Measurements from ENCODE around the gene PTPRD. TPM values are rescaled to one million over a fixed set of nuclear protein-coding genes. Genes with fewer than 3 reads are reported as not detected.

The PTPRD gene
- total RNA-seq, 1 donor, result 11.5 TPM

DNA sequence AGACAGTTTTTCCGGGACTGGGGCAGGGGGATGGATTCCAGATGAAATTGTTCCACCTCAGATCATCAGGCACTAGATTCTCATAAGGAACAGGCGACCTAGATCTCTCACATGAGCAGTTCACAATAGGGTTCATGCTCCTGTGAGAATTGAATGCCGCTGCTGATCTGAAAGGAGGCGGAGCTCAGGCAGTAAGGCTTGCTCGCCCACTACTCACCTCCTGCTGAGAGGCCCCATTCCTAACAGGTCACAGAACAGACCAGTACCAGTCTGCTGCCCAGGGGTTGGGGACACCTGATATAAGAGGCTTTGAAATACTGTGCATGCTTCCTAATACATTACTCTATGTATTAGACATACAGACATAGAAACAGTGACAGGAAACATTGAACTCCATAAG lies 41.1 kb downstream of the PTPRD start:
- no peak for DNase-seq (ENCODE audit: low read depth)
- H3K4me3 ChIP-seq (ENCODE audit: low read depth, low read length), result no peak overlapping the region
- TF ChIP-seq, protein P1, sequence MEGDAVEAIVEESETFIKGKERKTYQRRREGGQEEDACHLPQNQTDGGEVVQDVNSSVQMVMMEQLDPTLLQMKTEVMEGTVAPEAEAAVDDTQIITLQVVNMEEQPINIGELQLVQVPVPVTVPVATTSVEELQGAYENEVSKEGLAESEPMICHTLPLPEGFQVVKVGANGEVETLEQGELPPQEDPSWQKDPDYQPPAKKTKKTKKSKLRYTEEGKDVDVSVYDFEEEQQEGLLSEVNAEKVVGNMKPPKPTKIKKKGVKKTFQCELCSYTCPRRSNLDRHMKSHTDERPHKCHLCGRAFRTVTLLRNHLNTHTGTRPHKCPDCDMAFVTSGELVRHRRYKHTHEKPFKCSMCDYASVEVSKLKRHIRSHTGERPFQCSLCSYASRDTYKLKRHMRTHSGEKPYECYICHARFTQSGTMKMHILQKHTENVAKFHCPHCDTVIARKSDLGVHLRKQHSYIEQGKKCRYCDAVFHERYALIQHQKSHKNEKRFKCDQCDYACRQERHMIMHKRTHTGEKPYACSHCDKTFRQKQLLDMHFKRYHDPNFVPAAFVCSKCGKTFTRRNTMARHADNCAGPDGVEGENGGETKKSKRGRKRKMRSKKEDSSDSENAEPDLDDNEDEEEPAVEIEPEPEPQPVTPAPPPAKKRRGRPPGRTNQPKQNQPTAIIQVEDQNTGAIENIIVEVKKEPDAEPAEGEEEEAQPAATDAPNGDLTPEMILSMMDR (IDR thresholded peaks at IDR 0.05; ENCODE audit: insufficient read depth, low read length), result no peak

- TF ChIP-seq, protein P1 (IDR thresholded peaks at IDR 0.05; ENCODE audit: insufficient read depth, low read length), result no peak
- DNase-seq (ENCODE audit: low read depth), result no peak
Measured at GRCh38 chr9:10566848-10567247, 46.0 kb downstream of the PTPRD start.

GRCh38 chr9:10562581-10563343 lies 50.0 kb downstream of the PTPRD start:
- H3K4me3 ChIP-seq (ENCODE audit: low read depth, low read length), result no peak overlapping the region
- no peak for DNase-seq (ENCODE audit: low read depth)
- TF ChIP-seq, protein P1 (IDR thresholded peaks at IDR 0.05; ENCODE audit: insufficient read depth, low read length), result no peak

More at GRCh38 chr9:10566848-10567247, 46.0 kb downstream of the PTPRD start:
- no peak overlapping the region for H3K4me3 ChIP-seq (ENCODE audit: low read depth, low read length)

DNA sequence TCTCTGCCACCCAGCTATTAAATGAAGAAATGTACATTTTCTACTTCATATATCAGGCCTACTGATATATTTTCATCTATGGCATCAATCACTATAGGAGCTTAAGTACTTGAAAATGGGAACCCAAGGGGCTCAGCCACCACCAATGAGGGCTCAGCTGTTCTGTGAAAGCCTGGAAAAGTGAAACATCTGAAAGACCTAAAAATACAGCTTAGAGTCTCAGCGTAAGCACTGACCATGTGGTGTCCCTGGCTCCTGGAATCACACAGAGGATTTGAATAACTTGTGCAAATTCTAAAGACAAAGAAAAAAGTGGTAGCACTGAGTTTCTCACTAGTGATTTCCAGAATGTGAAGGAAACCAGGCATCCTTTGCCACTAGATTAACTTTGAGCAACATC lies 64.5 kb downstream of the PTPRD start:
- H3K4me3 ChIP-seq (ENCODE audit: low read depth, low read length), result no peak overlapping the region
- TF ChIP-seq, protein P1 (IDR thresholded peaks at IDR 0.05; ENCODE audit: insufficient read depth, low read length), result no peak
- DNase-seq (ENCODE audit: low read depth), result no peak

GRCh38 chr9:10538073-10538472 lies 74.7 kb downstream of the PTPRD start:
- TF ChIP-seq, protein P1 (IDR thresholded peaks at IDR 0.05; ENCODE audit: insufficient read depth, low read length), result no peak
- H3K4me3 ChIP-seq (ENCODE audit: low read depth, low read length), result no peak overlapping the region
- no peak for DNase-seq (ENCODE audit: low read depth)

DNA sequence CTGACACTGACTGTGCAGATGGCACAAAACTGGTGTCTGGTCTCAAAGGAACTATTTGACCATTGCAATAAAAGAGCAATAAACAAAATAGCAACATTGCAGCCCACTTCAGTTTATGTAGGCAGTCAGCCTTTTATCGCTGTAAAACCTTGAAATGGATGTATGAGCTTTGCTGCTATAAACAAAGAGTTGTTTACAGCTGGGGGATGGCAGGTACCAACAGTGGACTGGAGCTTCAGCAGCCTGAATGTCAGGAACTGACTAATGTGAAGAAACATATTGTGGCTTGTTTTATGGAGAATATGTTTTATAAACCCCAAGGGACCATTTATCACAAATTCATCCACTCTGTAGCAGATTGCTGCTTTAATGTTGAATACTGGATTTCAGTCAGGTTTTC lies 78.0 kb downstream of the PTPRD start:
- TF ChIP-seq, protein P1 (IDR thresholded peaks at IDR 0.05; ENCODE audit: insufficient read depth, low read length), result no peak
- H3K4me3 ChIP-seq (ENCODE audit: low read depth, low read length), result no peak overlapping the region
- no peak for DNase-seq (ENCODE audit: low read depth)

- no peak for DNase-seq (ENCODE audit: low read depth)
- TF ChIP-seq, protein P1 (IDR thresholded peaks at IDR 0.05; ENCODE audit: insufficient read depth, low read length), result no peak
- H3K4me3 ChIP-seq (ENCODE audit: low read depth, low read length), result no peak overlapping the region
Measured at GRCh38 chr9:10525972-10526371, 86.8 kb downstream of the PTPRD start.
